A549 (cell line): ENCODE results near the gene CEP85L. TPM values are rescaled to one million over a fixed set of nuclear protein-coding genes. Genes with fewer than 3 reads are reported as not detected.

ENCODE experiments used
- ATAC-seq, 2 experiments: fragments of 200-7000 bp in 1 of 2; fragments of >200 bp in 1 of 2; cut with Nextera tagmentation in 1 of 2; cut with Tn5 transposase in 1 of 2; 3 replicates each; pipeline versions ENCODE4 v1.8.0 to v1.9.1; 2018 to 2020; ENCODE audit warnings: mild to moderate bottlenecking in 1 of 2, moderate library complexity in 1 of 2
- CTCF ChIA-PET: fragments of 300-600 bp; sonication (Branson Sonifier 250); formaldehyde crosslinking; extraction: SDS; loops from one replicate; lab custom pipeline; 2021; ENCODE audit warnings: antibody characterized with exemption, inconsistent platforms; lab: Yijun Ruan, JAX
- POLR2A ChIA-PET: fragments of 350-600 bp; formaldehyde crosslinking; extraction: SDS; loops from one replicate; lab custom pipeline; 2021; ENCODE audit warnings: antibody characterized with exemption, inconsistent platforms; lab: Yijun Ruan, JAX
- DNase-seq, 2 experiments: peaks; one replicate each; pipeline versions ENCODE4 v3.0.0 to v3.0.0-alpha.2; 2011 to 2016; ENCODE audit warnings: low read depth in 1 of 2, low spot score in 1 of 2
- FAIRE-seq: peaks from 2 replicates; lab custom pipeline; 2011; peaks lifted over from hg19 to GRCh38; lab: Jason Lieb, UNC
- H3K27ac ChIP-seq, 2 experiments: fragments of >200 bp; sonication (Bioruptor Twin); formaldehyde crosslinking; 3 replicates each; pipeline ENCODE4 v1.5.1; 2016 to 2017
- H3K4me1 ChIP-seq: fragments of >200 bp; sonication (Bioruptor Twin); formaldehyde crosslinking; 3 replicates; pipeline ENCODE4 v1.6.1; 2016
- H3K4me2 ChIP-seq: fragments of >200 bp; sonication (Bioruptor Twin); formaldehyde crosslinking; 3 replicates; pipeline ENCODE4 v1.6.1; 2016
- H3K4me3 ChIP-seq: fragments of >200 bp; sonication (Bioruptor Twin); formaldehyde crosslinking; 3 replicates; pipeline ENCODE4 v1.5.1; 2016
- H3K9me3 ChIP-seq: fragments of >200 bp; sonication (Bioruptor Twin); formaldehyde crosslinking; 3 replicates; pipeline ENCODE4 v1.6.1; 2016
- ATOH8 ChIP-seq: fragments of 250-450 bp; sonication (Bioruptor Pico); IDR thresholded peaks from 2 replicates; pipeline ENCODE4 v1.5.0; 2020; ENCODE audit warnings: low read depth, mild to moderate bottlenecking, moderate library complexity
- BCL3 ChIP-seq: fragments of >200 bp; sonication (Bioruptor Twin); formaldehyde crosslinking; IDR thresholded peaks from 3 replicates; pipeline ENCODE4 v1.6.1; 2016
- CEBPB ChIP-seq, 2 experiments: fragments of >200 bp in 1 of 2; sonication (Bioruptor Twin) in 1 of 2; formaldehyde crosslinking in 1 of 2; IDR thresholded peaks; 2 replicates each; pipeline ENCODE4 v1.6.1; 2012 to 2016
- EP300 ChIP-seq, 2 experiments: fragments of >200 bp; sonication (Bioruptor Twin); formaldehyde crosslinking; IDR thresholded peaks; 2 replicates in 1 of 2; 3 replicates in 1 of 2; pipeline ENCODE4 v1.6.1; 2016 to 2017
- ESRRA ChIP-seq: fragments of 150-350 bp; IDR thresholded peaks from 2 replicates; pipeline ENCODE4 v1.6.1; 2014; ENCODE audit warnings: mild to moderate bottlenecking, low read length, borderline replicate concordance
- FOSB ChIP-seq: fragments of 250-450 bp; sonication (Bioruptor Pico); IDR thresholded peaks from 2 replicates; pipeline ENCODE4 v1.5.0; 2020; ENCODE audit warnings: mild to moderate bottlenecking, moderate library complexity
- FOSL2 ChIP-seq, 2 experiments: fragments of 450-650 bp in 1 of 2; fragments of >200 bp in 1 of 2; sonication (Bioruptor Twin) in 1 of 2; formaldehyde crosslinking; IDR thresholded peaks; 2 replicates each; pipeline versions ENCODE4 v1.5.0 to v1.6.1; 2016 to 2020; ENCODE audit warnings: mild to moderate bottlenecking in 1 of 2, moderate library complexity in 1 of 2
- FOXS1 ChIP-seq: fragments of 250-450 bp; sonication (Bioruptor Pico); IDR thresholded peaks from 2 replicates; pipeline ENCODE4 v1.5.0; 2020; ENCODE audit warnings: mild to moderate bottlenecking, moderate library complexity
- HES2 ChIP-seq: fragments of >200 bp; sonication (Bioruptor Twin); formaldehyde crosslinking; IDR thresholded peaks from 2 replicates; pipeline ENCODE4 v1.6.1; 2016
- HEYL ChIP-seq: fragments of 250-450 bp; sonication (Bioruptor Pico); IDR thresholded peaks from 2 replicates; pipeline ENCODE4 v1.8.0; 2021; ENCODE audit warnings: mild to moderate bottlenecking, moderate library complexity
- JUN ChIP-seq, 2 experiments: fragments of >200 bp; sonication (Bioruptor Twin); formaldehyde crosslinking; IDR thresholded peaks; 2 replicates in 1 of 2; 3 replicates in 1 of 2; pipeline ENCODE4 v1.6.1; 2016 to 2017
- JUNB ChIP-seq: fragments of >200 bp; sonication (Bioruptor Twin); formaldehyde crosslinking; IDR thresholded peaks from 2 replicates; pipeline ENCODE4 v1.6.1; 2016
- KDM5A ChIP-seq: fragments of 200-600 bp; sonication (generic); IDR thresholded peaks from 2 replicates; pipeline ENCODE4 v1.6.1; 2016; ENCODE audit warnings: antibody characterized with exemption, mild to moderate bottlenecking
- MAZ ChIP-seq: fragments of 150-350 bp; IDR thresholded peaks from 2 replicates; pipeline ENCODE4 v1.6.1; 2014; ENCODE audit warnings: antibody characterized with exemption, low read depth, low read length, borderline replicate concordance
- NFE2L2 ChIP-seq: fragments of 150-350 bp; conservative IDR thresholded peaks from 2 replicates; pipeline ENCODE4 v1.6.1; 2014; ENCODE audit warnings: low read length
- NPAS2 ChIP-seq: fragments of 250-450 bp; sonication (Bioruptor Pico); IDR thresholded peaks from 2 replicates; pipeline ENCODE4 v1.8.0; 2022; ENCODE audit warnings: mild to moderate bottlenecking, moderate library complexity, borderline replicate concordance
- NR3C1 ChIP-seq: fragments of >200 bp; sonication (Bioruptor Twin); formaldehyde crosslinking; IDR thresholded peaks from 3 replicates; pipeline ENCODE4 v1.6.1; 2017
- PBX3 ChIP-seq: IDR thresholded peaks from 2 replicates; pipeline ENCODE4 v1.6.1; 2012
- PHF8 ChIP-seq: fragments of 200-600 bp; sonication (generic); IDR thresholded peaks from 2 replicates; pipeline ENCODE4 v1.6.1; 2016; ENCODE audit warnings: low read depth, mild to moderate bottlenecking, antibody characterized with exemption, moderate library complexity, borderline replicate concordance
- POLR2A ChIP-seq: IDR thresholded peaks from 2 replicates; pipeline ENCODE4 v1.6.1; 2012; ENCODE audit warnings: mild to moderate bottlenecking, low read length
- RARB ChIP-seq: fragments of 250-450 bp; sonication (Bioruptor Pico); IDR thresholded peaks from 2 replicates; pipeline ENCODE4 v1.8.0; 2021; ENCODE audit warnings: mild to moderate bottlenecking, moderate library complexity
- RCOR1 ChIP-seq: fragments of 150-350 bp; IDR thresholded peaks from 2 replicates; pipeline ENCODE4 v1.6.1; 2014; ENCODE audit warnings: antibody characterized with exemption, low read length, low read depth
- RFX5 ChIP-seq: fragments of 450-650 bp; IDR thresholded peaks from 2 replicates; pipeline ENCODE4 v1.7.1; 2014; ENCODE audit warnings: antibody characterized with exemption, mild to moderate bottlenecking, moderate library complexity
- TFCP2L1 ChIP-seq: fragments of 250-450 bp; sonication (Bioruptor Pico); IDR thresholded peaks from 2 replicates; pipeline ENCODE4 v1.5.0; 2021; ENCODE audit warnings: mild to moderate bottlenecking
- ZC3H11A ChIP-seq: fragments of 450-650 bp; IDR thresholded peaks from 2 replicates; pipeline ENCODE4 v1.6.1; 2014; ENCODE audit warnings: antibody characterized with exemption, mild to moderate bottlenecking
- ZFP36 ChIP-seq: fragments of 450-650 bp; IDR thresholded peaks from 2 replicates; pipeline ENCODE4 v1.6.1; 2014; ENCODE audit warnings: borderline replicate concordance; ENCODE audit not compliant: partially characterized antibody
- ZNF302 ChIP-seq: fragments of 250-450 bp; sonication (Bioruptor Pico); IDR thresholded peaks from 2 replicates; pipeline ENCODE4 v1.9.0; 2021; ENCODE audit warnings: inconsistent platforms, mild to moderate bottlenecking, moderate library complexity
- ZSCAN20 ChIP-seq: fragments of 250-450 bp; sonication (Bioruptor Pico); IDR thresholded peaks from 2 replicates; pipeline ENCODE4 v1.8.0; 2022; ENCODE audit warnings: mild to moderate bottlenecking, moderate library complexity
- WGBS: methylation state at CpG from one replicate; pipeline ENCODE4 v1.1.6; 2017; ENCODE audit errors: missing lambda C conversion rate; 5-methylcytosine and 5-hydroxymethylcytosine counted together
- polyA plus RNA-seq, 4 experiments: library from polyadenylated mRNA; depleted of rRNA in 3 of 4; stranded (reverse); fragments of >200 nt; fragmentation: RNase III in 1 of 4; extraction: RNeasy Plus Mini Kit Qiagen cat#74134 plus additional on column Dnase treatment in 1 of 4; gene quantifications; 2 replicates in 3 of 4; 3 replicates in 1 of 4; pipeline ENCODE4 v1.2.3, GENCODE V29; 2011 to 2017

Gene CEP85L
- polyA plus RNA-seq, 2 of the 4 experiments (the other 2 are of a cell fraction), result 1.3 to 3.4 TPM

GRCh38 chr6:118537574-118537973, 113.8 kb downstream of the CEP85L start:
- ATAC-seq (no peak), FAIRE-seq (no peak), DNase-seq (no peak)
- no peak overlapping the region for H3K4me3 ChIP-seq
- POLR2A ChIA-PET, result no interaction called here
- 93% methylated on average over 2 of the region's 2 CpGs for WGBS
- CTCF ChIA-PET, result no interaction called here
- TF ChIP-seq CEBPB (IDR thresholded peaks at IDR 0.05) (no peak), FOSB (no peak), BCL3 (no peak), RFX5 (no peak), NR3C1 (no peak), JUNB (no peak), HEYL (CRISPR knock-in tag) (no peak), NFE2L2 (no peak), ESRRA (no peak)
- no peaks in the 10 kb centered on the region for H3K9me3 ChIP-seq
- H3K4me2 ChIP-seq, result no peak overlapping the region
- no peak overlapping the region for H3K27ac ChIP-seq
- no peaks in the 10 kb centered on the region for H3K4me1 ChIP-seq

- Histone ChIP-seq H3K4me3 (no peak overlapping the region), H3K4me2 (no peak overlapping the region), H3K9me3 (no peaks in the 10 kb centered on the region)
- ATAC-seq (no peak), DNase-seq (no peak), FAIRE-seq (no peak)
- ChIA-PET POLR2A (no interaction called here), CTCF (no interaction called here)
- TF ChIP-seq NFE2L2 (no peak), NR3C1 (no peak), ZNF302 (CRISPR knock-in tag) (no peak), ZC3H11A (no peak), EP300 (IDR thresholded peaks at IDR 0.05) (no peak), CEBPB (IDR thresholded peaks at IDR 0.05) (no peak), TFCP2L1 (CRISPR knock-in tag) (no peak), PBX3 (no peak), KDM5A (no peak), POLR2A (no peak), ZSCAN20 (CRISPR knock-in tag) (no peak), FOSL2 (IDR thresholded peaks at IDR 0.05) (no peak), FOSL2 (CRISPR knock-in tag; IDR thresholded peaks at IDR 0.05) (no peak), BCL3 (no peak), PHF8 (no peak)
- TF ChIP-seq, all 56 proteins: peak for 0
- H3K27ac ChIP-seq, result no peak overlapping the region
- H3K4me1 ChIP-seq, result no peaks in the 10 kb centered on the region
- WGBS, result 89% methylated on average over 2 of the region's 2 CpGs
These were observed 114.9 kb downstream of the CEP85L start for GRCh38 chr6:118536478-118536877.

GRCh38 chr6:118535176-118535844, 116.1 kb downstream of the CEP85L start:
- 86% methylated on average over 6 of the region's 6 CpGs for WGBS
- no peaks in the 10 kb centered on the region for H3K4me1 ChIP-seq
- DNase-seq, result no peak
- H3K27ac ChIP-seq, result no peak overlapping the region
- ATAC-seq, result no peak
- H3K9me3 ChIP-seq, result 0 out of 3 replicates have a peak, but pooled peaks cover 3% of the 10 kb centered on the region
- ChIA-PET CTCF (no interaction called here), POLR2A (no interaction called here)
- H3K4me3 ChIP-seq, result no peak overlapping the region
- no peak for FAIRE-seq
- H3K4me2 ChIP-seq, result no peak overlapping the region
- TF ChIP-seq NR3C1, result no peak
- TF ChIP-seq MAZ, result no peak
- TF ChIP-seq ZNF302 (CRISPR knock-in tag), result no peak
- no peak for TF ChIP-seq RCOR1
- TF ChIP-seq NPAS2 (CRISPR knock-in tag), result no peak
- TF ChIP-seq FOXS1 (CRISPR knock-in tag), result no peak
- no peak for TF ChIP-seq JUN (IDR thresholded peaks at IDR 0.05)
- TF ChIP-seq ZFP36, result no peak
- TF ChIP-seq POLR2A, result no peak
- no peak for TF ChIP-seq RARB (CRISPR knock-in tag)
- TF ChIP-seq ESRRA, result no peak
- no peak for TF ChIP-seq ATOH8 (CRISPR knock-in tag)
- no peak for TF ChIP-seq PHF8
- no peak for TF ChIP-seq TFCP2L1 (CRISPR knock-in tag)
- TF ChIP-seq HES2, result no peak
- no peak for TF ChIP-seq CEBPB (IDR thresholded peaks at IDR 0.05)
